Measurements from ENCODE around the gene ADAM11.

DNA sequence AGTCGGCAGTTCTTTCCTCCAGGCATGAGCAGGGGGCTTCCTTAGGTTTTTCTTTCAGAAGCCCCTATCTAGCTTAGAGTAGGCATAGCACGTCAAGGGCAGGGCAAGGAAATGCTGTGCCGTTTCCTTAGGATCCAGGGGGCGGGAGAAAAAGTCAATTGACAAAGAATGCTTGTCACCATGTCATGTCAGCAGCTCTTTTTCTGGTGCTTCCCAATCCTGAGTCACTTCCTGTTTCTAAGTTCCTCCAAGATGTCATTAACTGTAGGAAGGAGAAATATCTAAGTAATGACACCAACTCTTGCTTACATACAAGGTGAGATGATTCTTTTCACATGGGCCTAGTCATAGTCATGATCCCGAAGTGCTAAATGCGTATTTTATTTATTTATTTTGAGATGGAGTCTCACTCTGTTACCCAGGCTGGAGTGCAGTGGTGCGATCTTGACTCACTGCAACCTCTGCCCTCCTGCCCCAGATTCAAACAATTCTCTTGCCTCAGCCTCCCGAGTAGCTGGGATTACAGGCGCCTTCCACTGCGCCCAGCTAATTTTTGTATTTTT is 36.1 kb downstream of the ADAM11 start:
- TF ChIP-seq EZH2phosphoT487 (IDR thresholded peaks at IDR 0.05; ENCODE audit: insufficient read depth, low read depth) (peak; percentile 62; the same call in 1 of the 2 replicates), EZH2 (IDR thresholded peaks at IDR 0.05; ENCODE audit: insufficient read depth, poor library complexity, severe bottlenecking) (no peak)

Data from GM23248 (cell line).